Pons (tissue), 1 donor: ENCODE results near the gene CHRNA5.
"Not testable (repeated sequence)": the region's sequence is repeated elsewhere in the genome, so short reads cannot be mapped to it uniquely, and the experiment has no call there.

ENCODE experiments used
- DNase-seq: peaks from one replicate; pipeline ENCODE4 v3.0.0-alpha.2; 2016; ENCODE audit warnings: low spot score

CHRNA5 gene

GRCh38 chr15:78565951-78566774, 843 bp downstream of the CHRNA5 start:
- DNase-seq: no peak

- no peak for DNase-seq
These were observed 2.2 kb downstream of the CHRNA5 start for GRCh38 chr15:78567531-78567930.

- DNase-seq: no peak
These were observed 5.4 kb downstream of the CHRNA5 start for GRCh38 chr15:78570710-78571109.

GRCh38 chr15:78571382-78571781, 6.1 kb downstream of the CHRNA5 start:
- no peak for DNase-seq

GRCh38 chr15:78573416-78573815, 8.1 kb downstream of the CHRNA5 start:
- no peak for DNase-seq

GRCh38 chr15:78574944-78575343, 9.6 kb downstream of the CHRNA5 start:
- DNase-seq: no peak

GRCh38 chr15:78597583-78597982, 32.3 kb downstream of the CHRNA5 start:
- DNase-seq: no peak

GRCh38 chr15:78598348-78598747, 33.0 kb downstream of the CHRNA5 start:
- DNase-seq: no peak

GRCh38 chr15:78599189-78599588, 33.9 kb downstream of the CHRNA5 start:
- DNase-seq: no peak

- DNase-seq: no peak
These were observed 38.1 kb downstream of the CHRNA5 start for GRCh38 chr15:78603467-78603866.

GRCh38 chr15:78604420-78604819, 39.1 kb downstream of the CHRNA5 start:
- DNase-seq: no peak

- DNase-seq: no peak
These were observed 39.9 kb downstream of the CHRNA5 start for GRCh38 chr15:78605201-78605600.

GRCh38 chr15:78605680-78606079, 40.4 kb downstream of the CHRNA5 start:
- no peak for DNase-seq

GRCh38 chr15:78609551-78609950, 44.2 kb downstream of the CHRNA5 start:
- not testable (repeated sequence) for DNase-seq

GRCh38 chr15:78614021-78614420, 48.7 kb downstream of the CHRNA5 start:
- DNase-seq: no peak

GRCh38 chr15:78615151-78615589, 49.9 kb downstream of the CHRNA5 start:
- DNase-seq: no peak

GRCh38 chr15:78616506-78616905, 51.2 kb downstream of the CHRNA5 start:
- no peak for DNase-seq

GRCh38 chr15:78617076-78617475, 51.8 kb downstream of the CHRNA5 start:
- no peak for DNase-seq

GRCh38 chr15:78617516-78617915, 52.2 kb downstream of the CHRNA5 start:
- DNase-seq: no peak

GRCh38 chr15:78618064-78618463, 52.7 kb downstream of the CHRNA5 start:
- DNase-seq: no peak

GRCh38 chr15:78618490-78618934, 53.2 kb downstream of the CHRNA5 start:
- DNase-seq: peak; percentile 87

- DNase-seq: no peak
These were observed 54.0 kb downstream of the CHRNA5 start for GRCh38 chr15:78619022-78619950.

GRCh38 chr15:78620021-78620526, 54.8 kb downstream of the CHRNA5 start:
- no peak for DNase-seq
